HG03354 (cell line): ENCODE measurements around the gene PXDC1.

ENCODE experiments used
- ATAC-seq: cut with Tn5 transposase; IDR thresholded peaks from one replicate; pipeline ENCODE4 v1.9.1; 2021; ENCODE audit warnings: mild to moderate bottlenecking; ENCODE audit not compliant: unreplicated experiment, poor library complexity, severe bottlenecking

Gene PXDC1

GRCh38 chr6:3738381-3739131, 13.0 kb downstream of the PXDC1 start:
- no peak for ATAC-seq

- no peak for ATAC-seq
These were observed 13.7 kb downstream of the PXDC1 start for GRCh38 chr6:3737831-3738210.

GRCh38 chr6:3737149-3737830, 14.2 kb downstream of the PXDC1 start:
- ATAC-seq: no peak

GRCh38 chr6:3735029-3735605, 16.4 kb downstream of the PXDC1 start:
- no peak for ATAC-seq

GRCh38 chr6:3734023-3734422, 17.5 kb downstream of the PXDC1 start:
- ATAC-seq: no peak

GRCh38 chr6:3733321-3733925, 18.1 kb downstream of the PXDC1 start:
- ATAC-seq: no peak

- peak; percentile 59 for ATAC-seq
These were observed 19.0 kb downstream of the PXDC1 start for GRCh38 chr6:3732345-3733141.

- no peak for ATAC-seq
These were observed 19.8 kb downstream of the PXDC1 start for GRCh38 chr6:3731700-3732099.

GRCh38 chr6:3729603-3730344, 21.7 kb downstream of the PXDC1 start:
- no peak for ATAC-seq

GRCh38 chr6:3727593-3728108, 23.9 kb downstream of the PXDC1 start:
- ATAC-seq: no peak

- no peak for ATAC-seq
These were observed 24.5 kb downstream of the PXDC1 start for GRCh38 chr6:3727036-3727435.

GRCh38 chr6:3726421-3726820, 25.1 kb downstream of the PXDC1 start:
- ATAC-seq: no peak

- no peak for ATAC-seq
These were observed 26.1 kb downstream of the PXDC1 start for GRCh38 chr6:3725145-3726047.

- no peak for ATAC-seq
These were observed 26.9 kb downstream of the PXDC1 start for GRCh38 chr6:3724451-3725144.

- no peak for ATAC-seq
These were observed 27.5 kb downstream of the PXDC1 start for GRCh38 chr6:3723966-3724365.

GRCh38 chr6:3723251-3723650, 28.3 kb downstream of the PXDC1 start:
- ATAC-seq: no peak

- no peak for ATAC-seq
These were observed 28.7 kb downstream of the PXDC1 start for GRCh38 chr6:3722785-3723184.
